Breast epithelium (tissue), 3 donors: Measurements from ENCODE around the gene VIP.

ENCODE experiments used
- POLR2A ChIP-seq: fragments of 450-650 bp; IDR thresholded peaks from one replicate; pipeline ENCODE4 v1.6.1; 2016; ENCODE audit warnings: antibody characterized with exemption, mild to moderate bottlenecking, moderate library complexity
- POLR2AphosphoS5 ChIP-seq, 3 donors: sonication (generic); formaldehyde crosslinking; IDR thresholded peaks; one replicate each; pipeline ENCODE4 v1.6.1; 2017; ENCODE audit warnings: antibody characterized with exemption in 3 of 3
- TF ChIP-seq, protein P1 (sequence below), 3 donors: fragments of 450-650 bp; IDR thresholded peaks; one replicate each; pipeline ENCODE4 v1.5.1; 2016 to 2017; ENCODE audit warnings: antibody characterized with exemption in 3 of 3, mild to moderate bottlenecking in 3 of 3, moderate library complexity in 3 of 3

DNA sequence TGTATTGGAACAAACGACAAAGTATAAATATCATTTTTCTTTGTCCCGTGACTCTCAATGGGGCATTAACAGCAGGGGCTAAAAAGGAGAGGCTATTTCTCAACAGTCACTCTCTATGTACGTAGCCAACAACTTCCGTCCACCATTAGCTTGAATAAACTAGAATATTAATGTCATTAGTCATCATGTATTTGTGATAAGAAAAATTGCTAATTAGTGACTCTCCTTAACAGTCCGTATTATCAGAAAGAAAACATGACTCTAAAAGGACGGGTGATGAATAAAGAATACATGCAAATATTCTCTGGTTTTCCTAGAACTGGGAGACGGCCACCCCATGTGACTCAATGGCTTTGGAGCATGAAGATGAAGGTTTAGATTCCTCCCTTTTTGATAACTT lies 18.6 kb downstream of the VIP start:
- TF ChIP-seq, protein P1, sequence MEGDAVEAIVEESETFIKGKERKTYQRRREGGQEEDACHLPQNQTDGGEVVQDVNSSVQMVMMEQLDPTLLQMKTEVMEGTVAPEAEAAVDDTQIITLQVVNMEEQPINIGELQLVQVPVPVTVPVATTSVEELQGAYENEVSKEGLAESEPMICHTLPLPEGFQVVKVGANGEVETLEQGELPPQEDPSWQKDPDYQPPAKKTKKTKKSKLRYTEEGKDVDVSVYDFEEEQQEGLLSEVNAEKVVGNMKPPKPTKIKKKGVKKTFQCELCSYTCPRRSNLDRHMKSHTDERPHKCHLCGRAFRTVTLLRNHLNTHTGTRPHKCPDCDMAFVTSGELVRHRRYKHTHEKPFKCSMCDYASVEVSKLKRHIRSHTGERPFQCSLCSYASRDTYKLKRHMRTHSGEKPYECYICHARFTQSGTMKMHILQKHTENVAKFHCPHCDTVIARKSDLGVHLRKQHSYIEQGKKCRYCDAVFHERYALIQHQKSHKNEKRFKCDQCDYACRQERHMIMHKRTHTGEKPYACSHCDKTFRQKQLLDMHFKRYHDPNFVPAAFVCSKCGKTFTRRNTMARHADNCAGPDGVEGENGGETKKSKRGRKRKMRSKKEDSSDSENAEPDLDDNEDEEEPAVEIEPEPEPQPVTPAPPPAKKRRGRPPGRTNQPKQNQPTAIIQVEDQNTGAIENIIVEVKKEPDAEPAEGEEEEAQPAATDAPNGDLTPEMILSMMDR (IDR thresholded peaks at IDR 0.05), result no peak
- TF ChIP-seq POLR2A, result no peak
- TF ChIP-seq POLR2AphosphoS5 (IDR thresholded peaks at IDR 0.05), result no peak
